HG03045 (cell line): ENCODE results near the gene TRPM3.
"Not testable (repeated sequence)": the region's sequence is repeated elsewhere in the genome, so short reads cannot be mapped to it uniquely, and the experiment has no call there.

ENCODE experiments used
- ATAC-seq: cut with Tn5 transposase; IDR thresholded peaks from one replicate; pipeline ENCODE4 v1.9.1; 2021; ENCODE audit warnings: mild to moderate bottlenecking, moderate library complexity; ENCODE audit not compliant: unreplicated experiment

TRPM3 gene

GRCh38 chr9:70773579-70773978 lies 347.8 kb downstream of the TRPM3 start:
- ATAC-seq, result no peak

GRCh38 chr9:70772601-70773000 lies 348.8 kb downstream of the TRPM3 start:
- ATAC-seq, result no peak

GRCh38 chr9:70765946-70766345 lies 355.5 kb downstream of the TRPM3 start:
- ATAC-seq, result no peak

- no peak for ATAC-seq
Measured at GRCh38 chr9:70761139-70761670, 360.2 kb downstream of the TRPM3 start.

- ATAC-seq, result no peak
Measured at GRCh38 chr9:70760228-70760627, 361.2 kb downstream of the TRPM3 start.

- no peak for ATAC-seq
Measured at GRCh38 chr9:70753311-70753710, 368.1 kb downstream of the TRPM3 start.

GRCh38 chr9:70749066-70749465 lies 372.4 kb downstream of the TRPM3 start:
- no peak for ATAC-seq

- no peak for ATAC-seq
Measured at GRCh38 chr9:70747261-70747718, 374.1 kb downstream of the TRPM3 start.

- no peak for ATAC-seq
Measured at GRCh38 chr9:70746760-70747159, 374.7 kb downstream of the TRPM3 start.

- ATAC-seq, result no peak
Measured at GRCh38 chr9:70746316-70746715, 375.1 kb downstream of the TRPM3 start.

- not testable (repeated sequence) for ATAC-seq
Measured at GRCh38 chr9:70724794-70725193, 396.6 kb downstream of the TRPM3 start.

- ATAC-seq, result not testable (repeated sequence)
Measured at GRCh38 chr9:70724025-70724424, 397.4 kb downstream of the TRPM3 start.

- not testable (repeated sequence) for ATAC-seq
Measured at GRCh38 chr9:70706797-70707196, 414.6 kb downstream of the TRPM3 start.

- ATAC-seq, result no peak
Measured at GRCh38 chr9:70701163-70701562, 420.3 kb downstream of the TRPM3 start.

GRCh38 chr9:70696694-70697335 lies 424.6 kb downstream of the TRPM3 start:
- no peak for ATAC-seq

GRCh38 chr9:70694758-70695157 lies 426.7 kb downstream of the TRPM3 start:
- ATAC-seq, result no peak

- ATAC-seq, result no peak
Measured at GRCh38 chr9:70693186-70693585, 428.2 kb downstream of the TRPM3 start.

GRCh38 chr9:70692431-70692830 lies 429.0 kb downstream of the TRPM3 start:
- no peak for ATAC-seq

GRCh38 chr9:70688704-70689103 lies 432.7 kb downstream of the TRPM3 start:
- ATAC-seq, result no peak

- no peak for ATAC-seq
Measured at GRCh38 chr9:70683841-70684240, 437.6 kb downstream of the TRPM3 start.

GRCh38 chr9:70682298-70682697 lies 439.1 kb downstream of the TRPM3 start:
- no peak for ATAC-seq

- no peak for ATAC-seq
Measured at GRCh38 chr9:70679845-70680244, 441.6 kb downstream of the TRPM3 start.

GRCh38 chr9:70678153-70678552 lies 443.3 kb downstream of the TRPM3 start:
- no peak for ATAC-seq
